GM21515 (cell line): ENCODE results near the gene CHST4.
"Not testable (repeated sequence)": the region's sequence is repeated elsewhere in the genome, so short reads cannot be mapped to it uniquely, and the experiment has no call there.

ENCODE experiments used
- ATAC-seq: cut with Tn5 transposase; IDR thresholded peaks from one replicate; pipeline ENCODE4 v1.9.1; 2021; ENCODE audit not compliant: unreplicated experiment

The CHST4 gene

GRCh38 chr16:71526111-71526631 is at the start of gene CHST4:
CHST4 (plus strand) TSS chr16:71526426; CDS start chr16:71536678, 10,252 bp downstream.
- no peak for ATAC-seq

DNA sequence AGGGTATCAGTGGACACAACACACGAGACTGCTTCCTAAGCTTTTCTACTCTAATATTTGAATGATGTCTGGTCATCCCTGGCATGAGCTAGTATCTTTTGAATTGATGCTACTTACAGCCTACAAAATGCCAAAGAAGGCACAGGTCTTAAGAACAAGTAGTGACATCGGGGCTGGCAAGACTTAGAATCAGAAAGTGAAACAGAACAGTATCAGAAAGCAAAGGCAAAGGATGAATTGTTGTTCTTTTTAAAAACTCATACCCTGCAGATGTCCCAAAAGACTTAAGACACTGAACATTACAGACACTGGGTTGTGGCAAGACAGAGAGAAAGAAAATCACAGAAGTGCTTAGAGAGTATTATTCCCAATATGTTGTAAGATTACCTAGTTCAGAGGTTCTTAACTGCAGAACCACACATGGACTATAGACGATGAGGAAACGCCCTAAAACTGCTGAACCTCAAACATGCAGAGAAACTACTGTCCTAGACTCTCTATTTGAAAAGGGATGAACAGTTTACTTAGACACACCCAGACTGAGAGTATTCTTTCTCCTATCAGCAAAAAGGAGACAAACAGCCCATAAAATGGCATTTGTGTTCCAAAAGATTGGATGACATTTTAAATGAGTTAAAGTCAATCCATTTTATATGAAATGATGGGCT is 49.6 kb upstream of the CHST4 start:
- no peak for ATAC-seq

DNA sequence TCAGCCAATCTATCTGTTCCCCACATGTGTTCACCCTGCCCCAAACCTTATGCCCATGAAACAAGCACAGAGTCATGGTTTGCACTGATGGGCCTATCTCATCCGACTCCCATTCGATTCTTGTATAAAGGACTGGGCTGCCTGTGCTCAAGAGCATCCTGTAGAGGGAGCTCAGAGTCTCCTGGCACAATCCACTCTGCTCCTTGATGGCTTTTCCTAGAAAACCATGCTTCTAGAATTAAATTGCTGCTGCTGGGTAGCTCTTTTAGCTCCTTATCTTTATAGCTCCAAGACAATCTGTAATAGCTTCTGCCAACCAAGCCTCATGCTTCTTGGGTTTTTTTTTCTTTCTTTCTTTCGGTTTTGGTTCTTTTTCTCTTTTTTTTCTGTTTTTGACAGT is 46.8 kb upstream of the CHST4 start:
- no peak for ATAC-seq

- ATAC-seq = no peak
These were observed 45.3 kb upstream of the CHST4 start for GRCh38 chr16:71480956-71481355.

DNA sequence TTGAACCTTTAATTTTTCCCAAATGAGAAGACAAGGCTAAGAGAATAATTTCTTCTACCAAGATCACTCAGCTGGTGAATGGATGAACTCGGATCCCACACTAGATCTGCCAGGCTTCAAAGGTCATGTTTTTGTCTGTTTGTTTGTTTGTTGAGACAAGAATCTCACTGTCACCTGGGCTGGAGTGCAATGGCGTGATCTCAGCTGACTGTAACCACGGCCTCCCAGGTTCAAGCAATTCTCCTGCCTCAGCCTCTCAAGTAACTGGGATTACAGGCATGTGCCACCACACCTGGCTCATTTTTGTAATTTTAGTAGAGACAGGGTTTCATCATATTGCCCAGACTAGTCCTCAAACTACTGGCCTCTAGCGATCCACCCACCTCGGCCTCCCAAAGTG is 43.7 kb upstream of the CHST4 start:
- no peak for ATAC-seq

DNA sequence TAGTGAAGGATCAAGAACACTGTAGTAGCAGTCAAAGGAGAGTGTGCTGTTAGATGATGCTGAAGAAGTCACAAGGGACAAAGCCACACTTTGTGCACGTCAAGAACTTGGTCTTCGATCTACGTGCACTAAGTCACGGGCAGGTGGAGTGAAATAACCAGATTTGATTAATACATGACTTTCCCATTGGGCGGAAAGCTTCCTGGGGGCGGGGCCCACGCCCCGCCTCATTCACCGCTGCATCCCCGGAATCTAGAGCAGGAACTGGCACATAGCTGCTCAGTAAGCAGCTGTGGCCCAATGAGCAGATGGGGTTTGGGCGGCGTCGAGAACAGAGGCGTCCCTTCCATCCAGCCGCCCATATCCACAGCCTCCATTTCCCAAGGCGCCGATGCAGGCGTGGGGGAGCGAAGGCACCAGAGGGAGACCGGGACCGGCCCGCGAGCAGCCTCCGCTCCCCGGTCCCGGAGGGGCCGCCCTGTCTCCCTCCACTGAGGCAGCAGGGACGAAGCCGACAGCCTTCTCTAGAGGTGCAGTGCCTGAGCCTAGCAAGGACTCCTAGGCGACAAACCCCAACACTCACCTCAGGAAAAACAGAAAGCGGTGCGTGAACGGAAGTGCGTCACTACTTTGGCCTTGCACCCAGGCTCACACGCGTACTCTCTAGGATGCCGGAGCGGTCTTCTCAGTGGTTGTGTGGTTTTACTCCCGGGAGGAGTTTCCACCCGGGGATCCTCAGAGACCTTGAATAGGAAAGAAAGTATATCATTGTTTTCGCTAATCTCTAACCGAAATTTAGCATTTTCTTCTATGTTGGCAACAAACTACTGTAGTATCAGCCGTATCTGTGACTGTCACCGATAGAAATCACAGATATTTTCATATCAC is 42.0 kb upstream of the CHST4 start:
- ATAC-seq = peak; percentile 82

- no peak for ATAC-seq
These were observed 37.1 kb upstream of the CHST4 start, which contains the start of gene ZNF19 for GRCh38 chr16:71489122-71489521. ZNF19 (minus strand) TSS chr16:71489324; CDS start chr16:71482114, 7,210 bp downstream.

GRCh38 chr16:71490361-71490760 is 35.9 kb upstream of the CHST4 start:
- ATAC-seq = no peak

DNA sequence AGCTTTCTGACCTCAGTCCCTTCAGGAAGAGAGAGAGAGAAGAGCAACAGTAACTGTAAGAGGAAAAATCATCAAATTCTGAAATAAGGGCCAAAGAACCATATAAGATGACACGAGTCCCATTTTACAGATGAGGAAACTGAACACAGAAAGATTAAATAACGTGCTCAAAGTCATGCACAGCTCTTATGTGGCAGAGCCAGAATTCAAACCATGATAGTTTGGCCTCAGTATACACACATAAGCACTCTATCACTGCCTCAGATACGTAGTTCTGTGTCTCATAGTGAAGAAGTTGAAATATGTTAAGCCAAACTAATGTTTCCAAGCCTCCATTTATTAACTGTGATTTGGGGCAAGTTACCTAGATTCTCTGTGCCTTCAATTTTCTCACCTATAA is 35.2 kb upstream of the CHST4 start:
- no peak for ATAC-seq

DNA sequence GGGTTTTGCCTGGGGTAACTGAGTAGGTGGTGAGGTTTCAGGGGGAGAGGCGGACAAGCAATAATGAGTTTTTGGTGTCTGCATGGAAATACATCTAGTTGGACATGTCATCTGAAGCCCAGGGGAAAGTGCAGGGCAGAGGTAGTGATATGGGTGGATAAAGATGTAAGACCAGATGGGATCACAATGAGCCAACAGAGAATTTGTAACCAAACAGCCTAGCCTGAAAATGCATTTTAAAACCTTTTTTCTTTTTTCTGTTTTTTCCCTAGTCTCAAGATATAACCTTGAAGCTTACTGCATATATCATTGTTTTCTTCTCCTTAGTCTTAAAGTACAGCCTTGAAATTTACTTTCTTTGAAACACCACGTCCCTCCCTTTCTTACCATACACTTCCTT is 33.4 kb upstream of the CHST4 start:
- no peak for ATAC-seq

DNA sequence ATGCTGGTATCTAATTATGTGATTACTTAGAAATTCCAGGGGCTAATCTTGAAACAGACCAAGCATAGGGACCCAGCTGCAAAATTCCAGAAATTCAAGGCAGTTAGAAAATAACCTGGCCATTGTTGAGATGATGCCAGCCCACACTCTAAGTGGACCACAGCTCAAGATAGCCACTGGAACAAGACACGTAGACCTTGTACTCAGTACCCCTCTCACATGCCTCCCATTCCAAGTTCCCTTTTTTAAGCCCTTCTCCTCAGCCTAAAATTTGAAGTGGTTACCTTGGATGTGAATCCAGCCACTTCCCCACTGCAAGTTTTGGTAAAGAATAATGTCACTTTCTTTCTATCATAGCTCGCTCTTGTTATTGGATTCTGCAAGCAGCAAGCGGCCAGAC is 33.0 kb upstream of the CHST4 start:
- no peak for ATAC-seq

DNA sequence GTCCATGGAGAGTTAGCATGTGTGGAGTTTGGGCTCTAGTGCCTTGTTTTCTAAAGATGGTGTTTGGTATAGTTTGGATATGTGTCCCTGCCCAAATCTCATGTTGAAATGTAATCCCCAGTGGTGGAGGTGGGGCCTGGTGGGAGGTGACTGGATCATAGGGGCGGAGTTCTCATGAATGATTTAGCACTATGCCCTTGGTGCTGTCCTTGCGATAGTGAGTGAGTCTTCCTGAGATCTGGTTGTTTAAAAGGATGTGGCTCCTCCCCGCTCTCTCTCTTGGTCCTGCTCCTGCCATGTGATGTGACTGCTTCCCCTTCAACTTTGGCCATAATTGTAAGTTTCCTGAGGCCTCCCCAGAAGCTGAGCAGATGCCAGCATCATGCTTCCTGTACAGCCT is 28.2 kb upstream of the CHST4 start:
- no peak for ATAC-seq

DNA sequence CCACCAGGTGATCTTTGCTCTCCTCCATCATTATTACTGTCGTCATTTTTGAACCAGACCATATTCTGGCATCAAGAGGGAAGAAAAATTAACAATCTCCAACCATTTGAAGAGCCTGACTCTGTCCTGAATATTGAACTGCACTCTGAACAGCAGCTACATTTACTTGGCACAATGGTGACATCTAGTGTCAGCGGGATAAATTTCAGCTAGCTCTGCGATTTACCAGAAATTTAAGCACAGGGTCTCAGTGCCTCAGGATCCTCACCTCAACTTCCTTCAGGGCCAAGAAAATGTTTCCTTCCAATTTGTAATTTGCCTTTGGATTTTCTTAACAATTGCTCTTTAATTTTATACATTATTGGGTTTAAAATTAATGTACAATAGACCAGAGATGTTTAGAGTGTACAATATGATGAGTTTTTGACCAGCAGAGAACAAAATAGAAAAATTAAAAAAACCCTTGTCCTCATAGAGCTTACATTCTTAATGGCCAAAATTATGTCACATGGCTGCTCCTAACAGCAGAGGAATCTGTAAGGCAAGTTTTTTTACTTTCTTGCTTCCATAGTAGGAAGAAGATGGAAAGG is 26.4 kb upstream of the CHST4 start:
- no peak for ATAC-seq

DNA sequence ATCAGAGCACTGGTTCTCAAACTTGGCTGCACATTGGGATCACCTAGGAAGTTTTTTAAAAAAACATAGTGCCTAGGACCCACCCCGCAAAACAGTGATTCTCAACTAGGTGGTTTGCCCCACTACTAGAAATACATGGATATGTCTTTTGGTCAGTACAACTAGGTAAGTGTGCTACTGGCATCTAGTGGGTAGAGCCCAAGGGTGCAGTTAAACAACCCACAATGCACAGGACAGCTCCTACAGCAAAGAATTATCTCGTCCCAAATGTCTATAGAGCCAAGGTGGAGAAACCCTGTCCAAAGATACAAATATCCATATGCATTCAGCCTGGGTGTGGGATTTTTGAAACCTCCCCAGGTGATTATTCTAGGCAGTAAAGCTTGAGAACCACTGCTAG is 25.3 kb upstream of the CHST4 start:
- no peak for ATAC-seq

- ATAC-seq = no peak
These were observed 24.7 kb upstream of the CHST4 start for GRCh38 chr16:71501547-71501946.

- ATAC-seq = not testable (repeated sequence)
These were observed 22.2 kb upstream of the CHST4 start for GRCh38 chr16:71504051-71504450.

- ATAC-seq = no peak
These were observed 21.3 kb upstream of the CHST4 start for GRCh38 chr16:71504901-71505300.

DNA sequence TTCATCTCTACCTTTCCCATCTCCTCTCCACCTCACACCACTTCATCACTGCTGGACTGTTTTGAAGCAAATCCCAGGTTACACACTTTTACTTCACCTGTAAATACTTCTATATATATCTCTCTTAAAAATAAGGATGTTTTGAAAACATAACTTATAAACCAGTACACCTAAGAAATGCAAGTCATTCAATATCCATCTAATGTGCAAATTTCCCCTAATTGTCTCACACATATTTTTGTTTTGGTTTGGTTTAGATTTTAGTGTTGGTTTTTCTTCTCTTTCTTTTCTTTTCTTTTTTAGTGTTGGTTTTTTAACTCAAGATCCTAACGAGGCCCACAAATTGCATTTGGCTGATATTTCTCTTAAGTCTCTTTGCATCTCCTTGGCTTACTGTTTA is 19.2 kb upstream of the CHST4 start:
- ATAC-seq = no peak

DNA sequence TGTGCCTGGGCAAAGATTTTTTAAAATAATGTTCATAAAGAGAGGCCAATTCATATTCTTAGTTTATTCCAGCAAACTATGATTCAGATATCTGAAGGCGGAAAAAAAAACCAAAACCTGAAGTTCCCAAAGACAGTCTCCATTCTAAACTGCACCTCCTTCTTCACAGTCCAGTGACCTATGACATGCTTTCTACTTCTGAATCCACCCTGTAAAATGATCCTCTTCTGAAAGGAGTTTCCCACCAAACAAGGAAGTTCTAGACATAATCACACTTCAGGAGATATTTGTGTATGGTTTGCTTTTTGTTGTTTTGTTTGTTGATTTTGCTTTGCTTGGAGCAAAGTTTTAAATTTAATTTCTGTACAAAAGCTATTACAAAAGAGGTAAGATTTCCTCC is 12.9 kb upstream of the CHST4 start:
- no peak for ATAC-seq

DNA sequence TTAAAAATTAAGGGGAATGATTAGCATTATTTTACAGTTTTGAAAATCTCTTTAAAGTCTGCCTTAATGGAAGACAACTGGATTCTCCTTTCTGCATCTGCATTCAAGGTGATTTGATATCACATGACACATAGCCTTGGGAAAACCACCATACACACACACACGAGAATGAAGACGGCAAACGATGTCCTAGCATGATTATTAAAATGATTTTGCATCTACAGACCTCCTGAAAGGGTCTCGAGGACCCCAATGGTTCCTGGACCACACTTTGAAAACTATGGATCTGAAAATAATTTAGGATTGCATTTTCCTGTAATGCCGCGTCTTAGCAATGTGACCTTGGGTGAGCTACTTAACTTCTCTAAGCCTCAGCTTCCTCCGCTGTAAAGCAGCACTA is 11.8 kb upstream of the CHST4 start:
- ATAC-seq = no peak

DNA sequence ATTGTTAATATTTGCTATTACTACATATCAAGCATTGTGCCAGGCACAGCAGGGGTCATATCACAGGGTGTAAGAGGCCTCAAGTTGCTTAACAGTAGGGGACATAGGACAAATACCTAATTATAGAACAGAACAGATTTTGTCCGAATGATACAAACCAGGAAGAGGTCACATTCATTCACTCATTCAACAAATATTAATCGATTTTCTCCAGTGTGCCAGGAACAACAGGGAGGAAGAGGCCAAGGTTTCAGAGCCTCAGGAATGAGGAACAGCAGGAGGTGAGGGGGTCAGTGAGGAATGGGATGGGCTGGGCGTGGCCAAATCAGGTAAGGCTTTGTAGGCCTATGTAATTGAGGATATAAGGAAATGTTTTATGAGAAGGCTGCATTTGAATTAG is 11.2 kb upstream of the CHST4 start:
- ATAC-seq = no peak

- ATAC-seq = no peak
These were observed 5.7 kb upstream of the CHST4 start for GRCh38 chr16:71520550-71520949.
